Activated naive CD4-positive, alpha-beta T cell treated with anti-CD3 and anti-CD28 coated beads, Interleukin-2, amount 50 U/mL, for 72 hours (primary cell): ENCODE results near the gene RGS5. TPM values are rescaled to one million over a fixed set of nuclear protein-coding genes. Genes with fewer than 3 reads are reported as not detected.
A peak's percentile ranks its signal among the peaks of the same experiment; 100 is the strongest.

Experiments used
- ATAC-seq, 2 donors: fragments of 150-1000 bp; cut with Tn5 transposase; 2 replicates each; pipeline ENCODE4 v1.10.0; 2021; ENCODE audit warnings: mild to moderate bottlenecking in 2 of 2, moderate library complexity in 2 of 2
- DNase-seq, 2 donors: peaks; one replicate each; pipeline ENCODE4 v3.0.0; 2021 to 2022; ENCODE audit warnings: low spot score in 2 of 2
- H3K27ac Mint-ChIP-seq, 2 donors: one replicate each; pipeline ENCODE4 v1.8.0; 2022; ENCODE audit warnings: mild to moderate bottlenecking in 2 of 2, mixed read lengths in 2 of 2
- H3K36me3 Mint-ChIP-seq, 2 donors: one replicate each; pipeline ENCODE4 v1.8.0; 2022; ENCODE audit warnings: mixed read lengths in 2 of 2
- H3K9me3 Mint-ChIP-seq, 2 donors: one replicate each; pipeline ENCODE4 v1.8.0; 2022; ENCODE audit warnings: mixed read lengths in 2 of 2
- total RNA-seq, 2 donors: library from RNA; stranded (reverse); gene quantifications; one replicate each; pipeline ENCODE4 v1.2.3, GENCODE V29; 2022

The RGS5 gene
- total RNA-seq, 2 donors from 2014 or later = 1.2 to 7.7 TPM

GRCh38 chr1:163195728-163196448 is 6.8 kb downstream of the RGS5 start:
- no peak overlapping the region for H3K27ac Mint-ChIP-seq
- H3K9me3 Mint-ChIP-seq = no peaks in the 10 kb centered on the region
- ATAC-seq (no peak), DNase-seq (no peak)
- H3K36me3 Mint-ChIP-seq = no peaks in the 10 kb centered on the region

DNA sequence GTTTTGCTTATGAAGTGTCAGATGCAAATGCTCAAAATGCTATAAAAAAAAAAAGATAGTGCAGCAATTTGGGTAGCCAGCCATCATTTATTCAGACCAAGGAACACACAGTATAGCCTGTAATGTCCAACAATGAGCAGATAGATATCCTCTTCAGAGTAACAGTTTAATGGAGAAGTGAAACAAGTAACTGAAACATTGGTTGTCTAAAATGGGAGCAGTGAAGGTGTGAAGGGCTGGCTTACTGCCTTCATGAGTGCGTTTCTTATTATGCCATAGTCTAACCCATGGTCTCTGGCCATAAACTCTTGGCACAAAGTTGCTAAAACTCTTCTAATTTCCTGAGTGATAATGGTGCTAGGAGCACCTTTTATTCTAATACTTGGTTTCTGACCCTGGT is 11.4 kb downstream of the RGS5 start:
- Mint-ChIP-seq H3K36me3 (no peaks in the 10 kb centered on the region), H3K9me3 (no peaks in the 10 kb centered on the region), H3K27ac (no peak overlapping the region)
- ATAC-seq (no peak), DNase-seq (no peak)

DNA sequence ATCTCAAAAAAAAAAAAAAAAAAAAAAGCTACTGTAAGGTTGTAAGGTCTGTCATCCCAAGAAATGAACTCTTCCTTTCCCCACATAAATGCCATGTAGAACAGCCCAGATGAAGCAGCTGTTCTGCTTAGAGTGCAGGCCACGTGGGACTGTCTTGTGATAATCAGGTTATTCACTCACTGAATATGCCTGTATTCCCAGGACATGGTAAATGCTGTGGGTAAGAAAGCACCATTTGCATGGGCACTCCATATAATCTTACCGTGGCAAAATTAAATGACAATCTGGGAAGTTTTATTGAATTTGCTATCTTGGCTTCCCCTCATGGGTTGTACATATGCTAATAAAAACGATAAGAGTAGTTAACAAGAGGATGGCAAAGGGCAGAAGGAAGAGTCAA is 13.8 kb downstream of the RGS5 start:
- peaks cover 0 to 3% of the 10 kb centered on the region in 2 donors for H3K36me3 Mint-ChIP-seq
- no peak for ATAC-seq
- H3K27ac Mint-ChIP-seq = no peak overlapping the region
- no peak for DNase-seq
- H3K9me3 Mint-ChIP-seq = no peaks in the 10 kb centered on the region

GRCh38 chr1:163187849-163188248 is 14.9 kb downstream of the RGS5 start:
- Mint-ChIP-seq H3K9me3 (no peaks in the 10 kb centered on the region), H3K36me3 (peaks cover 0 to 6% of the 10 kb centered on the region in 2 donors), H3K27ac (no peak overlapping the region)
- DNase-seq (no peak), ATAC-seq (no peak)

- no peak for ATAC-seq
- Mint-ChIP-seq H3K27ac (no peak overlapping the region), H3K9me3 (no peaks in the 10 kb centered on the region)
Observed at GRCh38 chr1:163186862-163187261, 15.9 kb downstream of the RGS5 start.

GRCh38 chr1:163182330-163182949 is 20.3 kb downstream of the RGS5 start:
- Mint-ChIP-seq H3K36me3 (peaks cover 0 to 6% of the 10 kb centered on the region in 2 donors), H3K27ac (no peak overlapping the region), H3K9me3 (no peaks in the 10 kb centered on the region)
- no peak for ATAC-seq
- DNase-seq = no peak

More at GRCh38 chr1:163186862-163187261, 15.9 kb downstream of the RGS5 start:
- no peak for DNase-seq
- H3K36me3 Mint-ChIP-seq = peaks cover 0 to 6% of the 10 kb centered on the region in 2 donors

DNA sequence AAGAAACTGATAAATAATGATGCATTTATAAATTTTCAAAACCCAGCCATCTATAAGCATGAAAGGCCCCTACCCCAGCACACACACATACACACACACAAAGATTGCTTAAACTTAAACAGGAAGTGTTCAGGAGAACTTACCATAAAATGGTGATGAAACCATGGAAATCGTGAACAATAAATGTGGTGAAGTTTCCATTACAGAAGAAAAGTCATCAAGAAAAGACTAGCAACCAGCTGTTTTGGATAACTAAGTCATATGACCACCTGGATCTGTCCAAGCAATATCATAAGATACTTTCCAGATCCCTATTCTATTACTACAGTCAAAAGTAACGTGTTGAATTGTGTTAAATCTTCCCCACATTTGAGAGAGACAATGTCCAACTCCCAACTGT is 24.1 kb downstream of the RGS5 start:
- H3K9me3 Mint-ChIP-seq = no peaks in the 10 kb centered on the region
- ATAC-seq (no peak), DNase-seq (no peak)
- no peak overlapping the region for H3K27ac Mint-ChIP-seq
- no peaks in the 10 kb centered on the region for H3K36me3 Mint-ChIP-seq

DNA sequence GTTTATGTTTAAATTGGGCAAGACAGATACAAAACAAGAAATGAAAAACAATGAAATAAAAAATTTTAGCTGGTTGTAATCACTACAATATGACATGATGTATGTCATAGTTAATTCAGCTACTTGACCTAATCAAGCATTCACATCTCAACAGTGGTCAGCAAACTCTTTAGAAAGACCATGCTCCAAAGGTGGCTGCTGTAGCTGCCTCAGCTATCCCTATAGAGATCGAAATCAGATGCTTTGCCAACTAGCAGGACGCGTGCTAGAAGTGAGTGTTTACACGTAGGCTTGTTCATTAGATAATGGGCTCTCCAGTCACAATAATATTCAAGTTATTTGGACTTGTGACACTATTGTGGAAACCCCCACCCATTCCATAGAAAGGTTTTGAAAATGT is 25.9 kb downstream of the RGS5 start:
- DNase-seq (no peak), ATAC-seq (no peak)
- no peaks in the 10 kb centered on the region for H3K36me3 Mint-ChIP-seq
- no peak overlapping the region for H3K27ac Mint-ChIP-seq
- H3K9me3 Mint-ChIP-seq = no peaks in the 10 kb centered on the region

DNA sequence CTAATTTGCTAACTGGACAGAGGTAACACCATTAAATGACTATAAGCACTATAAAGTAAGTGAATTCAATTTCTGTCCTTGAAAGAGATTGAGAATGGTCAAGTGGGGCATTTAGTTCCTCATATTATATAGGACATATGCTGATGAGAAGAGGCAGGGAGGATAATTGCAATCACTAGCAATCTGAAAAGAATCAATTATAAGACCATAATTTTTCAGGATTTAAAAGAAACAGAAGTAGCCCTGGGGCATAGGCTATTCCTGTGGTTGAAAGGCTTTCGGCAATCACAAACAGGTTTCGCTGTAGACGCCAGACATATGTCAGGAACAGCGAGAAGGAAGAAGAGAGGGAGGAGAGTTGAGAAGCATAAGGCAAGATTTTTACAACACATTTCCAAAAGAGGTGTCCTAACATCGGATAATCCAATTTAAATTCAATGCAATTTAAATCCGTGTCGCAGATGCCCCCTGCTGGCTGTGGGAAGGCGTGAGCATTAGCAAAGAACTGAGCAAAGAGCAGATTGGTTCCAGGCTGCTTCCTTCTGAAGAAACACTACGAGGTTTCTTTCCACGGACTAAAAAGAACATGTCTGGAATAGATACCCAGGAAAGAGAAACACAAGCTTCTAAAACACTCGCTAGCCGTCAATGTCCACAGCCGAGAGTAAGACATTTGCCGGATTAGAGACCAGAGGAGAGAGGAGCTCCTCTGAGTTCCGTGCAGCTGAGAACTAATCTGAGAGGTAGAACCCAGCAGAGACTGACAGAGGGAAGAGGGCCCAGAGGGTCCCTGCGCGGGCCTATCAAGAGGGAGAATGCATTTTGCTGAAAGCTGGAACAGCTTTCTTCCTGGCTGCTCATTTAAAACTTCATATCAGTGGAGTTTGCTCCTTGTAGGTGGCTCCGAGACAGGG is 27.9 kb downstream of the RGS5 start:
- Mint-ChIP-seq H3K27ac (no peak overlapping the region), H3K9me3 (no peaks in the 10 kb centered on the region), H3K36me3 (no peaks in the 10 kb centered on the region)
- ATAC-seq = peak in 1 of 2 donors; percentile 30
- DNase-seq = peak in 1 of 2 donors; percentile 53

DNA sequence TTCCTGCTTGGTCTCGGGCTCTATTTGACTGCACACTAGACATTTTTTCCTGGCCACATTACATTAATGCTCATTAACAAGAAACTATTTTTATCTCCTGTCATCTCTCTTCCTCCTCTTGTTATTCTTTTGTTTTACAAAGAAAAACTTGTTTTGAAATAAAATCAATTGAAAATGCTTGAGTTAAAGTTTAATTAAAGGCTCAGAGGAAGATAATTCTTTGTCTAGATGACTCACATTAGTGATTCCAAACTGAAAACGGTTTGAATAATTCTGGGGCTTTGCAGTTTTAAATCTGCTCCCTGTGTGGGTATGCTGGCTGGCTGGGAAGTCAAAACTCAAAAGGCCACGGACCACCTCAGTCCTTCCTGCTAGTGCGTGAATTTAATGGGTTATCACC is 29.6 kb downstream of the RGS5 start:
- Mint-ChIP-seq H3K27ac (no peak overlapping the region), H3K36me3 (no peaks in the 10 kb centered on the region), H3K9me3 (no peaks in the 10 kb centered on the region)
- DNase-seq = no peak
- no peak for ATAC-seq

DNA sequence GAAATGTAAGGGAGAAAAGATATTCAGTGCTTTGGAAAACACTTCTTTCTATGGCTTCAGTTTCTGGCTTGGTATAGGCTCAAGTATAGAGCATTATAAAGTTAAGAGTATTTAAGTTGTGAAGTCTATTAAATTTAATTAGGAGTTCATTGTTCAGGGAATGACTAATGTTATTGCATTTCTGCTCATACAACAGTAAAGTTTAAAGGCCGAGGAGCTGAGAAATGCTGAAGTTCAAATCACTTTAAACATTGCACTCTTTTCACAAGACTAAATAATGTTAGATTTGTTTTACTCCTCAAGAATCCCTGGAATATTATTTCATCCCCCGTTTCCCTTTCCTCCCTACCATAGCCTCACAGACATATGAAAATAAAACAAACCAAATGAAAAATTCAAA is 30.1 kb downstream of the RGS5 start:
- ATAC-seq (no peak), DNase-seq (no peak)

DNA sequence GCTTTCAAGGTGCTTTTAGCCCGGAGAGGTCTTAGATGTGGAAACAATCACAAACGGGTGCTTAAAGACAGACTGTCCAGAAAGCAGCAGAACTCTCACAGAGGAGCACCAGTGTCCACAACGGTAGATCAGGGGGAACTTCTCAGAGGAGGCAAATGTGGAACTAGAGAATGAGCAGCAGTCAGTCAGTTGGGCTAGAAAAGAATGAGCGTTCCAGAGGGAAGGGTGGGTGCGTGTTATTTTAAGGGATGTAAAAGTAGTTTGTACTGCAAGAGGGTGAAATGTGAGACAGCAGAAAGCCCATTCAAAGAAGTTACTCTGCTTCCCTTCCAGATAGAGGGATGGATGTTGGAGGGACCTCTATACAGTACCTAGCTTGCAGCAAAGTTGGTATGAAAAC is 30.9 kb downstream of the RGS5 start:
- Mint-ChIP-seq H3K36me3 (no peaks in the 10 kb centered on the region), H3K9me3 (no peaks in the 10 kb centered on the region), H3K27ac (no peak overlapping the region)
- no peak for ATAC-seq
- DNase-seq = no peak

More for the DNA sequence above, 30.1 kb downstream of the RGS5 start:
- no peak overlapping the region for H3K27ac Mint-ChIP-seq
- H3K36me3 Mint-ChIP-seq = no peaks in the 10 kb centered on the region
- no peaks in the 10 kb centered on the region for H3K9me3 Mint-ChIP-seq

DNA sequence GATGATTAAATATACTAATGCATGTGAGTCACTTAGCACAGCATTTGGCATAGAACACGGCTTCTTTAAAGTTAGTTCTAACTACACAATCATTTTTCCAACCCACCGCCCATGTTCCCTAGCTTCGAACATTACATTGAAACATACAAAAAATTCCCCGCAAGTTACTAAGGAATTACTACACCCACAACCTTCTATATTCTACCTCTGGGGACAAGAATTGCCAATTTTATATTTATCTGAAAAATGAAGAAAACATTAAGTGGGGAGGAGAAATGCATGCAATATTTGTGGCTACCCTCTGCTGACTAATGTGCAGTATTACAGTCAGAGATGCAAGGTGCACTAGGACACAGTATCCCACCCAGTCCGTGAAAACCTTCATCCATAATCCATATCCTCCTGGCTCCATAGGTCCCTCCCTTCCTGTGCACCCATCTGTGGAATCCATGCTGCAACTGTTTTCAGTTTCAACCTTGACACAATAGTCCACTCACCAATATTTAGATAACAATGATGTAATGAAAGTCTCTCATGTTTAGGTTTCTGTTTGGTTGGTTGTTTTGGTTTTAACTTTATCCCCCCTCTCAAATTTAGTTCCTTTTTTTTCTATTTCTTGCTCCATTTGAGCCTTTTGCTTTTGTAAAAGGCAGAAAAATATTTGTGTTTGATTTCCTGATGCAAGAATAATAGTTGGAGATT is 31.6 kb downstream of the RGS5 start:
- ATAC-seq = no peak
- H3K27ac Mint-ChIP-seq = no peak overlapping the region
- H3K9me3 Mint-ChIP-seq = no peaks in the 10 kb centered on the region
- no peak for DNase-seq
- no peaks in the 10 kb centered on the region for H3K36me3 Mint-ChIP-seq

DNA sequence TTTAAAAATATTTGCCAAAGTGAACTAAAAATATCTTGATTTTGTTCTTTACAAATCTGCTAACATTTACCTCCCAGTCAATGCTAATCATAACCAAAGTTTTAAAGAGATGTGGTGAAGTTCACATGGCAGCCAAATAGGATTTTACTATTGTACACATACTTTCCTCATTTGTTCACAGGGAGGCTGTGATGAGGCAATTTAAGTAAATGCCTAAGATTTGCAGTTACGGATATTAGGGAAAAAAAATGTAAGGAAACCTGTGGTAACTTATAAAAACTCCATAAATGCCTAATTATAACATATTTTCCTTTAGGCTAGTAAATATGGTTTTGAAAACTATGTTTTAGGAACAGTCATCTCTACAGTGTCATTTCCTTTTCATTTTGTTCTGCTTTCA is 32.4 kb downstream of the RGS5 start:
- no peak for DNase-seq
- Mint-ChIP-seq H3K9me3 (no peaks in the 10 kb centered on the region), H3K27ac (no peak overlapping the region), H3K36me3 (no peaks in the 10 kb centered on the region)
- ATAC-seq = no peak

DNA sequence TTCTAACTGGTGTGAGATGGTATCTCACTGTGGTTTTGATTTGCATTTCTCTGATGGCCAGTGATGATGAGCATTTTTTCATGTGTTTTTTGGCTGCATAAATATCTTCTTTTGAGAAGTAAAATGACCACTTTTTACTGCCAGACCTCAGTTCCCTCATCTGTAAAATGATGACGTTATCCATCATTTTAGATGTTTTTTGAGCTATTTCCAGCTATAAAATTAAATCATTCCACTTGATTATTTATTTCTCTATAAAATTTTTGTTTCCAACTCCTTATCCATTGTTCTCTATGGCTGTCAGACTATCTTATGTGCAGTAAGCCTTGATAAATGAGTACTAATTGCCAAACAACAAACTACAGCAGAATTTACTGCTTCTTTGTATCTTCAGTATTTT is 33.2 kb downstream of the RGS5 start:
- no peaks in the 10 kb centered on the region for H3K36me3 Mint-ChIP-seq
- H3K9me3 Mint-ChIP-seq = no peaks in the 10 kb centered on the region
- H3K27ac Mint-ChIP-seq = no peak overlapping the region
- no peak for DNase-seq
- no peak for ATAC-seq

- H3K9me3 Mint-ChIP-seq = no peaks in the 10 kb centered on the region
- DNase-seq = no peak
Observed at GRCh38 chr1:163168053-163168452, 34.7 kb downstream of the RGS5 start.

More at GRCh38 chr1:163168053-163168452, 34.7 kb downstream of the RGS5 start:
- ATAC-seq = no peak
- H3K27ac Mint-ChIP-seq = no peak overlapping the region
- H3K36me3 Mint-ChIP-seq = no peaks in the 10 kb centered on the region
